Measurements from ENCODE around the gene NME9.

The NME9 gene

DNA sequence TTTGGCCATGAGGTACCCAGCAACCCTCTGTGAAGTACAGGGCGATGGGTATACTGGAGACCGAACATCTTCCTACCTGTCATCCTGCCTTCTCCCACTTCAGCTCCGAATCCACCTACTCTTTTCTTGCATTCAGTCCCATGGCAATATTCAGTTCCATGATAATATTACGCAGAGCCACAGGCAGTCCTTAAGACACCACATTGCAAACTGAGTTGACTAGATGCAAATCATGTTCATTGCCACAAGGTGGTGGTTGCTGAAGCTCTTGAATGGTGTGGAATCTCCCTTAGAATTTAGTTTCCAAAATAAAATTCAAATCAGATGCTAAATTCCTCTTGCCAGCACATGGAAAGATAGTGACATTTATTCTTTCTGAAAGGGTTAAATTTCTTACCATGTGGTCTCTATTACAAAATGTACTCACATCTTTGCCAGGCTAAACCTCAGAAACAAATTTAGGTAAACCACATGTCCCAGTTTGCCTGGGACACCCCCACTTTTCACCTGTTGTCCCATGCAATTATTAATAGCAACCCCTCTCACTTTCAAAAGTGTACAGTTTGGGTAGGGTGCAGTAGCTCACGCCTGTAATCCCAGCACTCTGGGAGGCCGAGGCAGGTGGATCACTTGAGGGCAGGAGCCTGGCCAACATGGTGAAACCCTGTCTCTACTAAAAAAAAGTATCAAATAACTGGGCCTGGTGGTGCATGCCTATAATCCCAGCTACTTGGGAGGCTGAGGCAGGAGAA, 1.7 kb upstream of the NME9 start:
- DNase-seq: peak; percentile 16

DNA sequence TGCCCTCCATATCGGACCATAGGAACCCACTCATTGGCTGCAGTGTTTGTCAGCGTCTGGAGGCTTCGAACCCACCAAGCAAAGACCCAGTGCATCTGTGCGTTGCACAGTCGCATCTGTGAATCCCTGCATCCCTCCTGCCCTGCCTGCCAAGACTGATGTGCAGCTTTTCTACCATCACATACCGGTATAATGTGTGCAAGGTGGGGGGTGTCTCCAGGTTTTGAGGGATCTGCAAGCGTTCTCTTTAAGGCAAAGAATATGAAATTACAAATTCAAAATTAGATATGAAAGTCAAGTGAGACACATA, 288 bp upstream of the NME9 start:
- no peak for DNase-seq

DNA sequence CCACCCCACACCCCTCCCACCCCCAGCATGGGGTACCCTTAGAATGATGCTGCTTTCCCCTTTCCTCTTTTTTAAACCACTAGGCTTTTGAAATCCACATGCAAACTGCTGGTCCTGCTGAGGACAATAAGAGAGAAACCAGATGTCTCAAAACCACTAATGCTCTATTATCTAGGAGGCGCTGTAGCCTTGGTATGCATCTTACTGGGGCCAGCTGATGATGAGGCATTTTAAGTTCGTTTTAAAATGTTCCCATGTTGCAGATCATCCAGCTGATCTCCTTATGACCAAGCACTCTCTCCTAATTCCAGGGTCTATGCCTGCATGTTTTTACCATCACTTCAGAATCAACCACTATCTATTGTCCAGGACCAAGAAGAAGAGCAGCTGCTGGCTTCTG, 1.3 kb downstream of the NME9 start:
- peak; percentile 66 for DNase-seq

DNA sequence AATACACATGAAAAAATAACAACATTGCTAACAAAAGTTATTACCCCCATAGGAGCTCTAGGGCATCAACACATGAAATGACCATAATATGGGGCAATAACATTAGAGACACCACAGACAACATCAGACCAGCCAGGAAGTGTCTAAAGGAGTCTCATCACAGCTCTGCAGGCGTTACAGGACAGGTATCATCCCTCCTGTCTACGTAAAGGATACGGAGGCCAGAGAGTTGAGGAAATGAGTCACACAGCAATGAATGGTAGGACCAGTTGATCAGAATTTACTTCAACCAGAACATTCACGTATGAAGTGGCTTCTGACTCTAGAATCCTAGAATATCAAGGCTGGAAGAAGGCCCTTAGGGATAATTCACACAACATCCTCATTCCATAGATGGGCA, 1.8 kb downstream of the NME9 start:
- no peak for DNase-seq

DNA sequence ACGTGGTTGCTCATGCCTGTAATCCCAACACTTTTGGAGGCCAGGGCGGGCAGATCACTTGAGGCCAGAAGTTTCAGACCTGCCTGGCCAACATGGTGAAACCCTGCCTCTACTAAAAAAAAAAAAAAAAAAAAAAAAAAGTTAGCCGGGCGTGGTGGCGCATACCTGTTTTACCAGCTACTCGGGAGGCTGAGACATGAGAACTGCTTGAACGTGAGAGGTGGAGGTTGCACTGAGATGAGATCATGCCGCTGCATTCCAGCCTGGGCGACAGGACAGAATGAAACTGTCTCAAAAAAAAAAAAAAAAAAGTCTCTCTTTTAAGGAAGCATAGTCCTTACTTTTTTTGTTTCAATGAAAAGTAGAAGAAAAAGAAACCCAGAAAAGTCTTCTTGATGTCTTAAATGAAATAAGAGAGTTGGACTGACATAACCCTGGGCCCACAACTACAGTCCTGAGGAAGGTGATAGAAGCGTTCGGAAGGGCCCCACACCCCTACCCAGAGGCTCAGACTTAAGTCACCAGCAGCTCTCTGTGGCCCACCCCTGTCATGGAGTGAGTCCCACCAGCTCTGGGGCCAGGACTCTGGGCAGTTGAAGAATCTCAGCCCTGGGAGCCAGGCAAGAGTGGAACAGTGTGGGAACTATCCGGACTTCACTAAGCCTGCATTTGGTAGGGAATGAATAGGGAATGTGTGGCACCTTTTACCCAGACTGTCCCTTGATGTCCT, 2.6 kb downstream of the NME9 start:
- DNase-seq: no peak

DNA sequence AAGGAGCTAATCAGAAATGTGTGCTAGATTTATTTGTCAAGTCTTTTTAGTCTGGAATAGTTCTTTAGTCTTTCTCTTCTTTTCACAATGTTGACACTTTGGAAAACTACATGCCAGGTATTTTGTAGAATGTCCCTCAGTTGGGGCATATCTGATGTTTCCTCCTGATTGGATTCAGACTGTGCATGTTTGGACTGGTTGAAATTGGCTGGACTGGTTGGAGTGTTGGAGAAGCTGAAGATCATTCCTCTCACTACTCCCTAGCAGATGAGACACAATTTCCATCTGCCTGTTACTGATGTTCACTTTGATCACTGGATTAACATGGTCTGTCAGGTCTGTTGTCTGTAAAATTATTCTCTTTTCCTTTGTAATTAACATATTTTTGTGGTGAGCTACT, 3.7 kb downstream of the NME9 start:
- no peak for DNase-seq

DNA sequence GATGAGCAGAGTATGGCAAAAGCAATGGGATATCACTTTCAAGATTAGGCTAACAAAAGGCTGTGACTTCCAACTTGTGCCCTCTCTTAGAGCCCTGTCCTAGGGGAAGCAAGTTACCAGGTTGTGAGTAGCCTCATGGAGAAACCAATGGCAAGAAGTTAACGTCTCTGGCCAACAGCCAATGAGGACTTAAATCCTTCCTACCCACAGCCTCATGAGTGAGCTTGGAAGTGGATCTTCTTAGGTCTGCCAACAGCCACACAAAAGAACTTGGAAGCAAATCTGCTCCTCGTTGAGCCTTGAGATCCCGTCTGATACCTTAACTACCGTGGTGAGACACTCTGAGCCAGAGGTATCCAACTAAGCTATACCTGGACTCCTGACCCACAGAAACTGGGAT, 5.7 kb downstream of the NME9 start:
- DNase-seq: no peak

DNA sequence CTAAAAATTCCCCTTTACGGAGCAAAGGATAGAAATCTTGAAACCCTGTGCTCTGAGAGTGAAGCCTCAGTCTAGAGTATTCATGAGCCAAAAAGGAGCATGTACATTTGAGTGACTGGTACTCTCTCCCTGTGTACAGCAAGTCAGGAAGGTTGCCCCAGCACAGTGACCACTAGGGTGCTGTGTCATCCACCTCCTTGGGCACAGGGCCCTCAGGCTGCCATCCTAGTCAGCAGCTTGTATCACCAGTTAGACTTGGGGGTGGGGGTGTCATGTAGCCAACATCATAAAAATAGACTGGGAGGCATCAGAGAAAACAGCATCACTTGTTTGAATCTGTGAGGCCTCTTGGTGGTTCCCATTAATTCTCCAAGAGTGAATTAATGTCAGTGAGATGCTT, 12.0 kb downstream of the NME9 start:
- no peak for DNase-seq

DNA sequence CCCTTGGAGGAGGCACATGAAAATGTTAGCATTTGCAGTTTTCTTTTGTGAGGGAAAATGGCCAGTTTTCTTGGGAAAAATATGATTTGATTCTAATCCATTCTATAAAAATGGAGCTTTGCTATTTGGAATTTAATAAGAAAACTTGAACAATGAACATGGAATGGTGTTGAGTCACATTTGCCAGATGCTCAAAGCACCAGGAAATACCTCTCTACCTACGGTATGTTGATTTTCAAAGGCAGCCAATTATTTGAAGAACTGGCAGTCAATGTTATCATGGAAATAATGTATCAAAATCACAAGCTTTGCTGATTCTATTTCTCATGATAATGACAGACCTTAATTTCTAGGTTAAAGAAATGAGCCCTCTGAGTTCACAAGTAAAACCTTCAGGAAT, 14.9 kb downstream of the NME9 start:
- no peak for DNase-seq

DNA sequence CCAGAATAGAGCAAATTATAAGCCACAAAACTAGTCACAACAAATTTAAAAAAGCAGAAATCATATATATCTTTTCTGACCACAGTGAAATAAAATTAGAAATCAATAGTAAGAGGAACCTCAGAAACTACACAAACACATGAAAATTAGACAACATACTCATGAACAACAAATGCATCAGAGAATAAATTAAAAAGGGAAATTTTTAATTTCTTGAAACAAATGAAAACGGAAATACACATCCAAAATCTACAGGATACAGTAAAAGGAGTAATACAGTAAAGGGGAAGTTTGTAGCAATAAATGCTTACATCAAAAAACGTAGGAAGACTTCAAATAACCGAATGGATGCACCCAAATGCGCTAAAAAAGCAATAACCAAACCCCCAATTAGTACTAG, 19.2 kb downstream of the NME9 start:
- no peak for DNase-seq

DNA sequence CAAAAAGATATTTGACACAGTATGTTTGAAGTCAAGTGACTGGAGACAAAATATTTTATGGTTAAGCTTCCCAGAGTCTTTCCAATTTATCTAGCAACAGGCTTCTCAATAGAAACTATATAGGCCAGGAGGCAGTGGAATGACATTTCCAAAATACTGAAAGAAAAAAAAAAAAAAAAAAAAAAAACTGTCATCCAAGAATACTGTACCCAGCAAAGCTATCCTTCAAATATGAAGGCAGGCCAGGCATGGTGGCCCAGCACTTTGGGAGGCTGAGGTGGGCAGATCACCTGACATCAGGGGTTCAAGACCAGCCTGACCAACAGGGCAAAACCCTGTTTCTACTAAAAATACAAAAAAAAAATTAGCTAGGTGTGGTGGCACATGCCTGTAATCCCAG, 20.9 kb downstream of the NME9 start:
- no peak for DNase-seq

DNA sequence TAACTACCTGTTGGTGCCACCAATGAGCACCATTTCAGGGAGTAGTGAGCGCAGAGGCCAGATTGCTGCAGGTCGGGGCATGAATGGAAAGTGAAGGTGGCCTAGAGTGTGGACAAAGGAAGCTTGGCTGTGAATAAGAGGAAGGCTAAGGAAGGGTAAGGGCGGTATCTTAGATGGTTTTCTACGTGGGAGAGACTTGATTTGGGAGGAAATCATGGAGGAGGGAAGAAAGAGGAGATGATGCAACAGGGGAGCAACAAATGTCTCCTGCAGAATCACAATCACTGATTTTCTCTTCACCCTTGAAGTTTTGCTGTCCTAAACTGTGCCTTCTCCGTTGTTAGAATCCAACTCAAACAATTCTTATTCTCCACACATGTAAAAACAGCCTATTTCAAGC, 21.8 kb downstream of the NME9 start:
- peak; percentile 31 for DNase-seq

DNA sequence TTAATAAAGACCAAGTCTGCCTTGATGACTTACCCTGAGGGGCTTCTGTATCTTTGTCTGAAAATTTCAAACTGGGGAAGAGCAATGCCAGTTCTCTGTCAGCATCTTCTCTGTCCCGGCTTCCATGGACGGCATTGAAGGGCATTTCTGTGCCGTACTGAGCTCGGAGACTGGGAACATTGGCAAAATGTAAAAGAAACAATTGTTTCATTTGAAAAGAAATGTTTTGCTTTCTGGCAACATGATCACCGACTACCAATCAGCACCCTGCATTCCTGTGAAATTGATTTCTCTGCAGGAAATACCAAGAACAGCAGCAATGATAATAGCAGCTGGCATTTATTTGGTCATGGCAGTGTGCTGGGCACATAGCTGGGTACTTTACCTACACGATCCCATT, 26.2 kb downstream of the NME9 start:
- DNase-seq: no peak

DNA sequence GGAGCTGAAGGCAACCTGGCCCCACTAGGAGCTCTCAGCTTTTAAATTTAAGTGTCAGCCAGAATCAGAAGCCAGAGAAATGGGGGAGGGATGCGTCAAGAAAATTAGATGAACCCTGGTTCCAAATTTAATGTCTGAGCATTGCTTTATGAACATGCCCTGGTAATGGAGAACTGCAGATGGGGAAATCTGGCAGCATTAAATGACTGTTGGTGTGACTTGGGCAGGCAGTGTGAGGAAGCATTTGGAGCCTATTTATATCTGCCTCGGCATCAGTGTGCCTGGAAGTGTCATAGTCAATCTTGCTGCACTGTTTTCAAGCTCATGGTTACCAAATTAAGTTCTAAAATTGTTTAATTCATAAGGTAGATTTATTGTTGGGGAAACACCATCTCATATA, 29.0 kb downstream of the NME9 start:
- DNase-seq: no peak

DNA sequence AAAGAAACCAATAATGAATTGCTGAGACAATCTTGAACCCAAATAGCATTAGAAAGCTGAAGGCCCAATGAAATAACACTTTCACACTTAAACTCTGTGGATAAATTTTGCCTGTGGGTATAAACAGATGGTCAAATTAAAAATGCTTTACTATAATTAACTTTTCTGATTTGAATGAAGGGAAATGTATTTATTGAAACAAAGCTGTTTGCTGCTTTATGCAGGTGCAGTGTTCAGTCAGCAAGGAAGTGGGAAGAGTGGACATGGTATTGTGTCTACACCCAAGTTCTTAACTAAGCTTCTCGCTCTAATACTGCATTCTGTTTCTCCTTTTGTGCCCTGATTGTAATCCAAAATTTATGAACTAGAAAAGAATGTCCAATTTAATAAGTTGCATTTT, 31.8 kb downstream of the NME9 start:
- no peak for DNase-seq

DNA sequence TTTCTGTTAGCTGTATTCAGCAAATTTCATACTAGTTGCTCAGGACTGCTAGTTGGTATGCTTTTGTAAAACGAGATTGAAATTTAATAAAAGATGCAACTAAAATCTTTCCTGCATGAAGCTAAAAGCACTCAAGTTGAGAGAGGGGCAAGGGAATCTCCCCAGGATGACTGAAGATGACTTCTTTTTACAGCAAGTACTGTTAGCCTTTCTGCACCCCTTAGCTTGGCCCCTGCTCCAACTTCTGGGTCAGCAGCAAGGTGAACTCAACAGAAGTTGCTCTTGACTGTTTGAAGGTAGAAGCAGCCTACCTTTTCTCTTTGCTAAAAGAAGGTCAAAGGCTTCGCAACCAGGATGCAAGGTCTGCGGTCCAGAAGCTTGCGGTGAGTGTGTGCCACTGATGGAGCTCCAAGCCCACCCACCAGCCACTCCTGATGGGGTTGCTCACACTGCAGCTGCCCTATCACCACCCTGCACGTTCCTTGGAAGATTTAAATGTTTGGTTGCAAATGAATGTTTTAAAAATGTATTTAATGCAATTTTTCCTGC, 32.5 kb downstream of the NME9 start:
- no peak for DNase-seq

DNA sequence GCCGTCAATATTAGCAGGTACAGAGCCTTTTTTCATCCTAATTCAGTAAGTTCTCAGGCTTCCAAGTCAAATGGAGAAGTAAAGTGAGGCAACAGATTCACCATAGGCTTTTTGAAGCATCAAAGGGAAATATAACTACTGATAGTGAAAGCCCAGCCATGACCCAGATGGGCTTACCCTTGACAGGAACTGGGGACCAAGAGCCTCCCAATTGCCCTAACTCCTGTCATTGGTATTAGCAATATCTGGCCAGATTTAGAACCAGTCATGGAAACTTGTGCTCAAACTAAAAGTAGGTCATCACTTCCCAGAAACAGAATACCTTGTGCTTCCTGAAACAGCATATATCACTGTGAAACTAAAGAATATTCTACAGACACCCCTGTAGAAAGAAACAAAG, 33.0 kb downstream of the NME9 start:
- no peak for DNase-seq

DNA sequence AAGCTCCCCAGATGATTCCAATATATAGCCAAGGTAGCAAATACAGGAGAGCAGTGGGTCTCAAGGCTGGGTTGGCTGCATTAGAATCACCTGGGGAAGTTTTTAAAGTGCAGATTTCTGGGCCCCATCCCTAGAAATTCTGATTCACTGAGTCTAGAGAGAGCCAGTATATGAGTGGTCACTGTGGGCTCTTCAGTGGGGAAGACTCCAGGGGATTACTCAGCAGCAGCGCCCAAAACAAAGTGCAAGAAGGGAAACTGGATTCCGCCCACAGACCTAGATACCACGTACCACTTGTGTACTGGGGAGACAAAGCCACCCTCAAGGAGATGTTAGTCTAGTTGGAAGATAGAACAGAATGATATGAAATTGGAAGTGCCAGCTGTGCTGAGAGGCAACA, 40.0 kb downstream of the NME9 start:
- DNase-seq: no peak

DNA sequence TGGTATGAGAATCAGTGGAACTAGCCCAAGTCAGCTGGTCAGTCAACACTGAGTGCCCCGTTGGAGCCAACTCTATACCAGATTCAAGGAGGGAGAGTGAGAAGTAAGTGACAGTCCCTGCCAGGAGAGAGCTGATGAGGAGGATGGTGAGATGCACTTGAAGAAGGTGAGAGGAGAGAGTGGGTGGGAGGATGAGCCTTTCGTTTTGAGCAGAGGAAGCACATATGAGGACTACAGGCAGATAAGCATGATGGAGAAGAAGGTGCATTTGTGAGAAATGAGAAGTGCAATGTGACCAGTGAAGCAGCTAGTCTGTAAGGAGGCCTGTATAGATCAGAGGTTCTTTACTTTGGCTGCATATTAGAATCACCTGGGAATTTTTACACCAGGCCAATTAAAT, 40.4 kb downstream of the NME9 start:
- DNase-seq: no peak

DNA sequence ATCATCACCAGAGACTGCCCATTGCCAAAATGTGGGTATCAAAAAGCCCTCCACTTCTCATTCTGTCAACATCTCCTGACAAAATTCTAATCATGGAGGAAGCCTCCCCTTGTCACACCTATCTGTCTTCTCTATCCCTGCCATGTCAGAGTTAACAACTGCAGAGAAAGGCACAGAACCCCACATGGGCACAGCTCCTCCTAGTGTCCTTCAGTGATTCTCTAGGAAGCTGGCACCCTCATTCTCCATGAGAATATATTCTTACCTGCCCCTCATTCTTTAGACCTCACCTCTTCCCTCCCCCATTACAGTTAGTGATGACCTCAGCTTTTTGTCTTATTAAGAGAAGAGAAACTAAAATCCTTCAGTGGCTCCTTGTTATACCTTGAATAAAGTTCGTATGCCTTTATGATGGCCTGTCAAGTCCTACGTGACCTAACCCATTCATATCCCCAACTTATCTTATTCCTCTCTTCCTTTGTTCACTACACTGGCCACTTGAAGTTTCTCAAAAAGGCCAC, 44.6 kb downstream of the NME9 start:
- DNase-seq: no peak

DNA sequence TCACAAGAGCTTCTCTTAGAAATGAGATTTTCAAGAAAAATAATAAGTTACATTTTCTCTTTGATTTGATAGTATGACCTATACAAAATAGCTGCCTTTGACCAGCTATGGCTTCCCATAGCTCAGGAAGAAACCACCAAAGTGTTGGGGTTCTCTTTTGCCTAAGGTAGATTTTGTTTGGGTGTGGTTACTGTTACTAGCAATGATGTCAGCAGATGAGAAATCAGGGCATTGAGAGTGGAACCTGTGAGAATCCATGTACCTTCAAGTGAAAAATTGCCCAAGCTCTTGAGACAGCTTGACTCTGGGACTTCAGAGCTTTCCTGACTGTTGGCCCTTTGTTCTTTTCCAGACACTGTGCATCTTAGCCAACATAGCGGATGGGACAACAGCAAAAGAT, 45.6 kb downstream of the NME9 start:
- DNase-seq: no peak

DNA sequence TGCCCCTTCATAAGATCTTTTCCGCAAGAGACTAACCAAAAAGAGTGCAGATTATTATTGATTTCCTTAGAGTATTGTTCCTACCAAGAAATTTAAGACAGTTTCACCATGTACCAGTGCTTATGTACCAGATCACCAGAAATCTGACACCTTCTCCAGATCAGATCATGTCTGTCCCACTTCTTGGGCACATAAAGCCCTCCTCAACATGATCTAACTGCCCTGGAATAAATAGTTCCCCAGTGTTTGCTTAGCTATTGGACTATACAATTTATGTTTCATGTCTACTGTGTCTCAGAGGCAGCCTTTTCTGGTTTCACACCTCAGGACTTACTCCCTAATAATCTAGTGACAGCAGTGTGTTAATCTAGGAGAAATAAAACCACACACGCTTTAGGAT, 46.8 kb downstream of the NME9 start:
- no peak for DNase-seq

DNA sequence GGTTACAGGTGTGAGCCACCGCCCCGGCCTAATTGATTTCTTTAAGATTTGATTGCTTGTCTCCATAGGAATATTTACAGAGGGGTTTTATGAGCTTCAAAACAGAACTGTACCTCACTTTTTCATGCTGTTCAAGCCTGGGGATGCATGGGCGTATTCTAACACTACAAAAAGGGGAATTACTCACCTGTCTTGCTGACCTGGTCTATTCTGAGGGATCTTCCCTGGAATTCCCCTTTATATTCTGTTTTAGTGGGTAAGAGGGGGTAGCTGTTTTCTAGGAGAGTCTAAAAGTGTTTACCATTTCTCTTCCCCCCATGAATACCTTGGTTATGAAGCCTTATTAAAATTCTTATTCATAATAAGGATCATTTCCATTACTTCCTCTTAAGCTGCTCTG, 48.1 kb downstream of the NME9 start:
- no peak for DNase-seq

DNA sequence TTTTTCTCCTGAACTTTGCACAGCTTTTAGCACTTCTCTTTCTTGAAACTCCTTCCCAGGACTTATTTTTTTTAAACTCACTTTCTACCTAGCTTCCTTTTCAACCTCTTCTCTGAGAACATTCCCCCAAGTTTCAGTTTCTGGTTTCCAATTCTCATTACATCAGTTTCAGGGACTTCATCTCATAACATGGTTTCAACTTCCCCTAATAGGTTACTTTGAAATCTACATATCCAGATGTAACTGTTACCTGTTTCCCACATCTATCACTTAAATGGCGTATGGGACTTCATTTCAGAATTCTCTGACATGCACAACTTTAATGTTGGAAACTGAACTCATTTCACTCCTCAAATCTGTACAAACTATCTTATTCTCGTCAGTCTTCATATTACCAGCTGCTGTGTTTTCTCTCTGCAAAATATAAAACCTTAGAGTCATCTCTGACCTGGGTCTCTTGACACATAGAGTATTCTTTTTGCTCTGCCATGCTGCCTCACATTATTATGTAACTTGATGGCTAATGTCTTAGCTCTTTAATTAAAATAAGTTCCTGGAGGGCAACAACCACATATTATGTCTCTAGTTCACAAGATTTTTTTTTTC, 58.4 kb downstream of the NME9 start:
- DNase-seq: peak; percentile 3

All from OCI-M1 (cell line).